ENCODE data around the gene LYRM4. TPM values are rescaled to one million over a fixed set of nuclear protein-coding genes. Genes with fewer than 3 reads are reported as not detected.
A peak's percentile ranks its signal among the peaks of the same experiment; 100 is the strongest.

Gene LYRM4
- polyA plus RNA-seq, 1 donor, result 26.7 TPM

GRCh38 chr6:5119090-5119951 is 141.4 kb downstream of the LYRM4 start:
- peaks cover 8% of the 10 kb centered on the region for H3K4me1 ChIP-seq (ENCODE audit: control insufficient read depth, insufficient read depth, low read length)
- no peaks in the 10 kb centered on the region for H3K27me3 ChIP-seq (ENCODE audit: control insufficient read depth, insufficient read depth, low read length)
- WGBS (ENCODE audit: insufficient coverage, low lambda C conversion rate), result no CpG with 5 or more reads among the region's 17 CpGs
- no peaks in the 10 kb centered on the region for H3K9me3 ChIP-seq (ENCODE audit: control insufficient read depth, low read depth, low read length)
- DNase-seq, result peak in 1 of 2 donors; percentile 38
- no peak overlapping the region for H3K27ac ChIP-seq (ENCODE audit: low read length)
- no peak overlapping the region for H3K4me3 ChIP-seq (ENCODE audit: low read length)
- no peaks in the 10 kb centered on the region for H3K36me3 ChIP-seq (ENCODE audit: control insufficient read depth, insufficient read depth, low read length)

GRCh38 chr6:5116243-5116991 is 144.3 kb downstream of the LYRM4 start:
- H3K4me1 ChIP-seq (ENCODE audit: control insufficient read depth, insufficient read depth, low read length), result peaks cover 8% of the 10 kb centered on the region
- H3K27ac ChIP-seq (ENCODE audit: low read length), result no peak overlapping the region
- H3K4me3 ChIP-seq (ENCODE audit: low read length), result no peak overlapping the region
- DNase-seq, result no peak
- WGBS (ENCODE audit: insufficient coverage, low lambda C conversion rate), result 100% methylated on average over 1 of the region's 9 CpGs
- H3K9me3 ChIP-seq (ENCODE audit: control insufficient read depth, low read depth, low read length), result no peaks in the 10 kb centered on the region
- H3K36me3 ChIP-seq (ENCODE audit: control insufficient read depth, insufficient read depth, low read length), result no peaks in the 10 kb centered on the region
- H3K27me3 ChIP-seq (ENCODE audit: control insufficient read depth, insufficient read depth, low read length), result no peaks in the 10 kb centered on the region

GRCh38 chr6:5115168-5115567 is 145.6 kb downstream of the LYRM4 start:
- peaks cover 4% of the 10 kb centered on the region for H3K36me3 ChIP-seq (ENCODE audit: control insufficient read depth, insufficient read depth, low read length)
- peaks cover 8% of the 10 kb centered on the region for H3K4me1 ChIP-seq (ENCODE audit: control insufficient read depth, insufficient read depth, low read length)
- H3K27me3 ChIP-seq (ENCODE audit: control insufficient read depth, insufficient read depth, low read length), result no peaks in the 10 kb centered on the region
- DNase-seq, result peak; percentile 49 to 68
- H3K4me3 ChIP-seq (ENCODE audit: low read length), result no peak overlapping the region
- H3K27ac ChIP-seq (ENCODE audit: low read length), result no peak overlapping the region
- no CpG with 5 or more reads among the region's 10 CpGs for WGBS (ENCODE audit: insufficient coverage, low lambda C conversion rate)
- no peaks in the 10 kb centered on the region for H3K9me3 ChIP-seq (ENCODE audit: control insufficient read depth, low read depth, low read length)

GRCh38 chr6:5113096-5113495 is 147.7 kb downstream of the LYRM4 start:
- no peak overlapping the region for H3K27ac ChIP-seq (ENCODE audit: low read length)
- peaks cover 11% of the 10 kb centered on the region for H3K4me1 ChIP-seq (ENCODE audit: control insufficient read depth, insufficient read depth, low read length)
- H3K4me3 ChIP-seq (ENCODE audit: low read length), result no peak overlapping the region
- WGBS (ENCODE audit: insufficient coverage, low lambda C conversion rate), result no CpG with 5 or more reads among the region's 13 CpGs
- no peaks in the 10 kb centered on the region for H3K27me3 ChIP-seq (ENCODE audit: control insufficient read depth, insufficient read depth, low read length)
- no peak for DNase-seq
- H3K36me3 ChIP-seq (ENCODE audit: control insufficient read depth, insufficient read depth, low read length), result peaks cover 4% of the 10 kb centered on the region
- no peaks in the 10 kb centered on the region for H3K9me3 ChIP-seq (ENCODE audit: control insufficient read depth, low read depth, low read length)

- peaks cover 4% of the 10 kb centered on the region for H3K36me3 ChIP-seq (ENCODE audit: control insufficient read depth, insufficient read depth, low read length)
- H3K4me1 ChIP-seq (ENCODE audit: control insufficient read depth, insufficient read depth, low read length), result peaks cover 11% of the 10 kb centered on the region
- no peaks in the 10 kb centered on the region for H3K9me3 ChIP-seq (ENCODE audit: control insufficient read depth, low read depth, low read length)
- WGBS (ENCODE audit: insufficient coverage, low lambda C conversion rate), result 50% methylated on average over 2 of the region's 17 CpGs
- H3K27ac ChIP-seq (ENCODE audit: low read length), result no peak overlapping the region
- no peak for DNase-seq
- no peak overlapping the region for H3K4me3 ChIP-seq (ENCODE audit: low read length)
- no peaks in the 10 kb centered on the region for H3K27me3 ChIP-seq (ENCODE audit: control insufficient read depth, insufficient read depth, low read length)
These were observed 148.5 kb downstream of the LYRM4 start for GRCh38 chr6:5112066-5112799.

GRCh38 chr6:5111626-5112025 is 149.1 kb downstream of the LYRM4 start:
- Histone ChIP-seq H3K4me3 (ENCODE audit: low read length) (no peak overlapping the region), H3K9me3 (ENCODE audit: control insufficient read depth, low read depth, low read length) (no peaks in the 10 kb centered on the region), H3K4me1 (ENCODE audit: control insufficient read depth, insufficient read depth, low read length) (peaks cover 11% of the 10 kb centered on the region), H3K36me3 (ENCODE audit: control insufficient read depth, insufficient read depth, low read length) (peaks cover 4% of the 10 kb centered on the region), H3K27ac (ENCODE audit: low read length) (no peak overlapping the region), H3K27me3 (ENCODE audit: control insufficient read depth, insufficient read depth, low read length) (no peaks in the 10 kb centered on the region)
- WGBS (ENCODE audit: insufficient coverage, low lambda C conversion rate), result no CpG with 5 or more reads among the region's 7 CpGs
- no peak for DNase-seq

GRCh38 chr6:5110246-5110645 is 150.5 kb downstream of the LYRM4 start:
- H3K27me3 ChIP-seq (ENCODE audit: control insufficient read depth, insufficient read depth, low read length), result no peaks in the 10 kb centered on the region
- H3K4me3 ChIP-seq (ENCODE audit: low read length), result no peak overlapping the region
- H3K9me3 ChIP-seq (ENCODE audit: control insufficient read depth, low read depth, low read length), result no peaks in the 10 kb centered on the region
- H3K27ac ChIP-seq (ENCODE audit: low read length), result no peak overlapping the region
- H3K36me3 ChIP-seq (ENCODE audit: control insufficient read depth, insufficient read depth, low read length), result peaks cover 4% of the 10 kb centered on the region
- H3K4me1 ChIP-seq (ENCODE audit: control insufficient read depth, insufficient read depth, low read length), result peaks cover 11% of the 10 kb centered on the region
- WGBS (ENCODE audit: insufficient coverage, low lambda C conversion rate), result 84% methylated on average over 5 of the region's 16 CpGs
- DNase-seq, result no peak

GRCh38 chr6:5109436-5109835 is 151.3 kb downstream of the LYRM4 start:
- Histone ChIP-seq H3K9me3 (ENCODE audit: control insufficient read depth, low read depth, low read length) (no peaks in the 10 kb centered on the region), H3K27me3 (ENCODE audit: control insufficient read depth, insufficient read depth, low read length) (no peaks in the 10 kb centered on the region), H3K36me3 (ENCODE audit: control insufficient read depth, insufficient read depth, low read length) (peaks cover 4% of the 10 kb centered on the region), H3K4me1 (ENCODE audit: control insufficient read depth, insufficient read depth, low read length) (peaks cover 11% of the 10 kb centered on the region), H3K4me3 (ENCODE audit: low read length) (no peak overlapping the region), H3K27ac (ENCODE audit: low read length) (no peak overlapping the region)
- DNase-seq, result no peak
- no CpG with 5 or more reads among the region's 10 CpGs for WGBS (ENCODE audit: insufficient coverage, low lambda C conversion rate)

GRCh38 chr6:5108536-5109150 is 152.1 kb downstream of the LYRM4 start:
- Histone ChIP-seq H3K4me3 (ENCODE audit: low read length) (no peak overlapping the region), H3K4me1 (ENCODE audit: control insufficient read depth, insufficient read depth, low read length) (peaks cover 11% of the 10 kb centered on the region), H3K9me3 (ENCODE audit: control insufficient read depth, low read depth, low read length) (no peaks in the 10 kb centered on the region), H3K27me3 (ENCODE audit: control insufficient read depth, insufficient read depth, low read length) (no peaks in the 10 kb centered on the region), H3K27ac (ENCODE audit: low read length) (peak overlapping the region; percentile 24), H3K36me3 (ENCODE audit: control insufficient read depth, insufficient read depth, low read length) (peaks cover 4% of the 10 kb centered on the region)
- WGBS (ENCODE audit: insufficient coverage, low lambda C conversion rate), result no CpG with 5 or more reads among the region's 6 CpGs
- DNase-seq, result peak in 1 of 2 donors; percentile 72

- WGBS (ENCODE audit: insufficient coverage, low lambda C conversion rate), result no CpG with 5 or more reads among the region's 9 CpGs
- peaks cover 11% of the 10 kb centered on the region for H3K4me1 ChIP-seq (ENCODE audit: control insufficient read depth, insufficient read depth, low read length)
These were observed 152.7 kb downstream of the LYRM4 start for GRCh38 chr6:5108068-5108467.

More at GRCh38 chr6:5108068-5108467, 152.7 kb downstream of the LYRM4 start:
- H3K36me3 ChIP-seq (ENCODE audit: control insufficient read depth, insufficient read depth, low read length), result peaks cover 4% of the 10 kb centered on the region
- no peaks in the 10 kb centered on the region for H3K27me3 ChIP-seq (ENCODE audit: control insufficient read depth, insufficient read depth, low read length)
- no peak overlapping the region for H3K4me3 ChIP-seq (ENCODE audit: low read length)
- no peaks in the 10 kb centered on the region for H3K9me3 ChIP-seq (ENCODE audit: control insufficient read depth, low read depth, low read length)
- H3K27ac ChIP-seq (ENCODE audit: low read length), result peak overlapping the region; percentile 24
- DNase-seq, result peak in 1 of 2 donors; percentile 20

All from large intestine (tissue), 3 donors.